Endothelial cell of umbilical vein (primary cell): ENCODE data around the gene SNHG17. TPM values are rescaled to one million over a fixed set of nuclear protein-coding genes. Genes with fewer than 3 reads are reported as not detected.

Experiments
- BruUV-seq: library from RNA; stranded (reverse); fragments of 400-500 nt; replicated peaks from 2 replicates; lab custom pipeline; 2021; lab: Mats Ljungman, UMichigan
- CTCF ChIA-PET: fragments of 300-600, 350-600 bp; sonication (Branson Sonifier 250); formaldehyde crosslinking; loops from one replicate; lab custom pipeline; 2021; ENCODE audit warnings: antibody characterized with exemption, inconsistent platforms; lab: Charles Lee
- POLR2A ChIA-PET: fragments of 300-600, 350-600 bp; sonication (Branson Sonifier 250); formaldehyde crosslinking; loops from one replicate; lab custom pipeline; 2021; ENCODE audit warnings: antibody characterized with exemption, inconsistent platforms; lab: Charles Lee
- DNase-seq: peaks from one replicate; pipeline ENCODE4 v3.0.0-alpha.2; 2011; ENCODE audit warnings: low read depth, low spot score
- FAIRE-seq: peaks from 2 replicates; lab custom pipeline; 2011; peaks lifted over from hg19 to GRCh38; lab: Jason Lieb, UNC
- H2AFZ ChIP-seq: 2 replicates; pipeline ENCODE4 v1.6.0; 2012; ENCODE audit warnings: low read depth, low read length, control low read depth, inconsistent platforms
- H3K27ac ChIP-seq: 2 replicates; pipeline ENCODE4 v1.5.1; 2011; ENCODE audit warnings: low read depth, mild to moderate bottlenecking, control low read depth, low read length, moderate library complexity; ENCODE audit not compliant: insufficient read depth
- H3K27me3 ChIP-seq, 2 experiments: 2 replicates each; pipeline versions ENCODE4 v1.6.0 to v1.6.1; 2011; ENCODE audit warnings: low read length in 2 of 2, mixed read lengths in 1 of 2; ENCODE audit not compliant: control insufficient read depth in 2 of 2, insufficient read depth in 2 of 2
- H3K36me3 ChIP-seq, 2 experiments: 2 replicates in 1 of 2; 3 replicates in 1 of 2; pipeline ENCODE4 v1.5.1; 2011; ENCODE audit warnings: low read length in 2 of 2, mild to moderate bottlenecking in 1 of 2, moderate library complexity in 1 of 2; ENCODE audit not compliant: control insufficient read depth in 2 of 2, insufficient read depth in 2 of 2; ENCODE audit errors: extremely low read depth in 1 of 2
- H3K4me1 ChIP-seq: 3 replicates; pipeline ENCODE4 v1.5.1; 2011; ENCODE audit warnings: mild to moderate bottlenecking, low read length; ENCODE audit not compliant: control insufficient read depth, insufficient read depth; ENCODE audit errors: extremely low read depth
- H3K4me2 ChIP-seq: 2 replicates; pipeline ENCODE4 v1.6.1; 2011; ENCODE audit warnings: low read length, control low read depth, mixed read lengths; ENCODE audit not compliant: insufficient read depth
- H3K4me3 ChIP-seq, 3 experiments: fragments of 200-600 bp in 1 of 3; sonication (generic), shearing (Covaris generic) in 1 of 3; replicated peaks in 1 of 3; 2 replicates each; pipeline ENCODE4 v1.5.1; 2011 to 2016; ENCODE audit warnings: control low read depth in 3 of 3, low read length in 3 of 3, mild to moderate bottlenecking in 2 of 3, inconsistent platforms in 1 of 3, low read depth in 1 of 3, moderate library complexity in 1 of 3; ENCODE audit not compliant: insufficient read depth in 1 of 3
- H3K79me2 ChIP-seq: 2 replicates; pipeline ENCODE4 v1.6.0; 2012; ENCODE audit warnings: low read length, inconsistent platforms; ENCODE audit not compliant: control insufficient read depth, insufficient read depth
- H3K9ac ChIP-seq: replicated peaks from 2 replicates; pipeline ENCODE3; 2011; ENCODE audit warnings: low read length, control low read depth; ENCODE audit not compliant: insufficient read depth; ENCODE audit errors: extremely low read depth
- H3K9me1 ChIP-seq: replicated peaks from 3 replicates; pipeline ENCODE4 v1.6.0; 2011; ENCODE audit warnings: mild to moderate bottlenecking, low read length; ENCODE audit not compliant: control insufficient read depth, insufficient read depth; ENCODE audit errors: extremely low read depth
- H3K9me3 ChIP-seq: replicated peaks from 2 replicates; pipeline ENCODE4 v1.5.1; 2012; ENCODE audit warnings: low read length, inconsistent platforms; ENCODE audit not compliant: control insufficient read depth, insufficient read depth
- H4K20me1 ChIP-seq: replicated peaks from 2 replicates; pipeline ENCODE3; 2011; ENCODE audit warnings: mild to moderate bottlenecking, low read length; ENCODE audit not compliant: control insufficient read depth, insufficient read depth; ENCODE audit errors: extremely low read depth
- CTCF ChIP-seq, 2 donors: IDR thresholded peaks; 1 replicate in 1 of 2; 2 replicates in 1 of 2; pipeline ENCODE4 v1.5.1; 2011; ENCODE audit warnings: low read length in 2 of 2, mild to moderate bottlenecking in 2 of 2, moderate library complexity in 2 of 2, control low read depth in 1 of 2, inconsistent platforms in 1 of 2, low read depth in 1 of 2; ENCODE audit not compliant: insufficient read depth in 1 of 2; ENCODE audit errors: extremely low read depth in 1 of 2
- EZH2 ChIP-seq: IDR thresholded peaks from 2 replicates; pipeline ENCODE4 v1.6.1; 2012; ENCODE audit warnings: borderline replicate concordance, low read depth, mild to moderate bottlenecking, moderate library complexity, low read length, inconsistent platforms; ENCODE audit not compliant: severe bottlenecking
- FOS ChIP-seq: IDR thresholded peaks from 2 replicates; pipeline ENCODE4 v1.6.1; 2011; ENCODE audit warnings: mild to moderate bottlenecking, low read length, moderate library complexity, borderline replicate concordance; ENCODE audit not compliant: insufficient read depth
- GATA2 ChIP-seq: IDR thresholded peaks from 2 replicates; pipeline ENCODE4 v1.7.0; 2011; ENCODE audit warnings: low read depth, mild to moderate bottlenecking, moderate library complexity, mixed read lengths, low read length; ENCODE audit not compliant: insufficient read length, insufficient read depth
- JUN ChIP-seq: IDR thresholded peaks from 2 replicates; pipeline ENCODE4 v1.6.1; 2011; ENCODE audit warnings: borderline replicate concordance, low read depth; ENCODE audit not compliant: insufficient read length, insufficient read depth
- MAX ChIP-seq: IDR thresholded peaks from 2 replicates; pipeline ENCODE4 v1.6.1; 2011; ENCODE audit not compliant: insufficient read depth, insufficient read length
- MYC ChIP-seq: IDR thresholded peaks from one replicate; pipeline ENCODE4 v1.6.1; 2011; ENCODE audit warnings: mild to moderate bottlenecking, low read depth, low read length
- POLR2A ChIP-seq: IDR thresholded peaks from 2 replicates; pipeline ENCODE4 v1.6.1; 2012; ENCODE audit warnings: low read depth, mild to moderate bottlenecking, control low read depth, low read length
- POLR2AphosphoS5 ChIP-seq: IDR thresholded peaks from 2 replicates; pipeline ENCODE4 v1.6.1; 2012; ENCODE audit warnings: low read depth, mild to moderate bottlenecking, control low read depth, low read length, moderate library complexity; ENCODE audit not compliant: insufficient read depth
- dilution Hi-C: fragments of 300-500 bp; cut with MboI; formaldehyde crosslinking; loops from one replicate; pipeline ENCODE4 v1.15.0; 2019; ENCODE audit warnings: low sequenced_read_pairs; ENCODE audit not compliant: extremely low pct_ligation_motif_present
- intact Hi-C: fragments of 100-400 bp; cut with micrococcal nuclease; formaldehyde crosslinking; loops from one replicate; pipeline ENCODE4 v1.10.0; 2022
- polyA plus RNA-seq, 4 experiments: library from polyadenylated mRNA; depleted of rRNA in 3 of 4; stranded (reverse) in 3 of 4; unstranded in 1 of 4; fragments of >200 nt; gene quantifications; 2 replicates each; pipeline versions ENCODE4 v1.2.1 to v1.2.3, GENCODE V29; 2011 to 2012; ENCODE audit warnings: missing spikeins in 1 of 4
- total RNA-seq: library from RNA; stranded (reverse); gene quantifications from 2 replicates; pipeline ENCODE4 v1.2.3, GENCODE V29; 2021

Gene SNHG17
- total and polyA plus RNA-seq, 2 donors (not counting 3 experiments of a cell fraction or from before 2014, with no cell fraction given) = 39.4 to 94.0 TPM

GRCh38 chr20:38445901-38446425, 10.8 kb upstream of the SNHG17 start:
- DNase-seq (no peak), FAIRE-seq (no peak)
- peaks cover 41% of the 10 kb centered on the region for H3K4me1 ChIP-seq
- H3K36me3 ChIP-seq = peaks cover 0 to 4% of the 10 kb centered on the region in 2 experiments
- ChIA-PET CTCF (interaction anchor here (0.6 to 4.3 kb wide), 15 partner anchors 8 to 124 kb away, joined by 3 to 106 read pairs (median 3); partner anchors contain the start of genes RALGAPB and SNHG17), POLR2A (interaction anchor here (0.6 to 3.3 kb wide), 4 partner anchors 8 to 1474 kb away, joined by 5 to 40 read pairs (median 8); partner anchors contain the start of genes RALGAPB and SNHG17)
- no peaks in the 10 kb centered on the region for H3K27me3 ChIP-seq
- intact Hi-C loops = loop anchor here (1.0 kb wide), 2 partner anchors 11 to 26 kb away; partner anchors contain the start of genes RALGAPB and SNHG17
- dilution Hi-C loops = no loop called here
- no peak overlapping the region for H3K4me3 ChIP-seq
- no peak overlapping the region for H3K4me2 ChIP-seq
- H3K79me2 ChIP-seq = no peaks in the 10 kb centered on the region
- H3K9ac ChIP-seq = no peak overlapping the region
- BruUV-seq = no TSS peak
- no peaks in the 10 kb centered on the region for H3K9me3 ChIP-seq
- H3K27ac ChIP-seq = no peak overlapping the region
- H2AFZ ChIP-seq = peak overlapping the region; percentile 69
- TF ChIP-seq CTCF (IDR thresholded peaks at IDR 0.05; ENCODE audit: extremely low read depth in 1 of 2, insufficient read depth in 1 of 2, low read depth in 1 of 2, low read length in 2 of 2) = no peak
- TF ChIP-seq FOS = no peak
- no peak for TF ChIP-seq POLR2A
- no peak for TF ChIP-seq GATA2
- TF ChIP-seq MYC = no peak
- no peak for TF ChIP-seq EZH2
- TF ChIP-seq JUN = no peak
- TF ChIP-seq POLR2AphosphoS5 = no peak
- TF ChIP-seq MAX = no peak
- no peaks in the 10 kb centered on the region for H4K20me1 ChIP-seq
- no peaks in the 10 kb centered on the region for H3K9me1 ChIP-seq
